Ishikawa (cell line): ENCODE measurements around the gene PPP1R9A.

Experiments used
- CREB1 ChIP-seq: IDR thresholded peaks from 2 replicates; pipeline ENCODE4 v1.6.1; 2012; ENCODE audit warnings: low read depth
- FOXM1 ChIP-seq: IDR thresholded peaks from 2 replicates; pipeline ENCODE4 v1.6.1; 2012; ENCODE audit warnings: low read depth, borderline replicate concordance
- NFIC ChIP-seq: IDR thresholded peaks from 2 replicates; pipeline ENCODE4 v1.6.1; 2012
- TAF1 ChIP-seq: IDR thresholded peaks from 2 replicates; pipeline ENCODE4 v1.6.1; 2012; ENCODE audit warnings: low read depth, mild to moderate bottlenecking
- YY1 ChIP-seq: IDR thresholded peaks from 2 replicates; pipeline ENCODE4 v1.6.1; 2012; ENCODE audit warnings: low read depth

DNA sequence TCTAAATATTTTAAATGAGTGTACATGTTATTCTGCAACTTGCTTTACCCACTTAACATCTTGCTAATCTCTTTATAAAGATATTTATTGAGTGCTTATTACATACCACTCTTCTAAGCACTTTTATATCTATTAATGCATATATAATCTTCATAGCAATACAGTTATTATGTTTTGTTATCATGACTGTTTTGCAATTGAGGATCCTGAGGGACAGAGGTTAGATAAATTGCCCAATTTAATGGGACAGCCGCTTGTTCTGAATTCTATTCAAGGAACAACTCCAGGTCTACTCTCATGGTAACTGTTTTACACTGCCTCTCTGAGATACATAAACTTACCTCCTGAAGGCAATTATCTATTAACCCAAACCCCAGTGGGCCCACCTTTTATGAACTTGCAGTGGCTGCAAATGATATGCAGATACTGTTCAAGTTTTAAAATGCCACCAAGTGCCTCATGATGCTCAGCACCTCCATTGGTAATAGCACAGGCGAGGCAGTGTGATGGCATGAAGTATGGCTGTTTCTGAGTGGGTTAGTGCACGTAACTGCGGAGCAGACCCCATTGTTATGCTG is 356.5 kb downstream of the PPP1R9A start:
- TF ChIP-seq YY1 (no peak), TAF1 (no peak), CREB1 (no peak), FOXM1 (no peak), NFIC (no peak)
